ENCODE results near the gene CROCC2. TPM values are rescaled to one million over a fixed set of nuclear protein-coding genes. Genes with fewer than 3 reads are reported as not detected.

CROCC2 gene
- total RNA-seq, 1 experiment from 2014 or later: not detected

GRCh38 chr2:240960971-240961876 is 55.1 kb downstream of the CROCC2 start:
- ChIA-PET RAD21 (ENCODE audit: low non-redundant PET in 1 of 2, low total read pairs in 2 of 2, uncharacterized antibody in 2 of 2, unreplicated experiment in 2 of 2) (no interaction called here), POLR2A (no interaction called here), CTCF (no interaction called here)
- no peaks in the 10 kb centered on the region for H4K20me1 ChIP-seq (ENCODE audit: insufficient read depth)
- no peak overlapping the region for H3K9ac ChIP-seq (ENCODE audit: low read length)
- no peaks in the 10 kb centered on the region for H3K9me2 ChIP-seq (ENCODE audit: insufficient read depth)
- H3K4me1 ChIP-seq (ENCODE audit: control insufficient read depth in 1 of 2, insufficient read depth in 2 of 2, low read length in 2 of 2): no peaks in the 10 kb centered on the region
- H2AFZ ChIP-seq (ENCODE audit: low read depth, low read length, poor library complexity, severe bottlenecking): no peak overlapping the region
- H3K27me3 ChIP-seq (ENCODE audit: insufficient read depth, low read length): no peaks in the 10 kb centered on the region
- H3K4me3 ChIP-seq (replicated peaks in 1 of 2; ENCODE audit: low read depth in 1 of 2, low read length in 2 of 2): no peak overlapping the region
- DNase-seq (ENCODE audit: low read depth, low spot score) (no peak), ATAC-seq (no peak)
- H3K36me3 ChIP-seq (ENCODE audit: control insufficient read depth in 1 of 2, insufficient read depth in 2 of 2, low read length in 2 of 2): no peaks in the 10 kb centered on the region
- no peak for TF ChIP-seq ATF3 (IDR thresholded peaks at IDR 0.05)
- TF ChIP-seq EZH2phosphoT487 (IDR thresholded peaks at IDR 0.05; ENCODE audit: borderline replicate concordance): no peak
- TF ChIP-seq ZFX (IDR thresholded peaks at IDR 0.05): no peak
- TF ChIP-seq SIN3A (IDR thresholded peaks at IDR 0.05; ENCODE audit: low read depth): no peak
- TF ChIP-seq CTCF (IDR thresholded peaks at IDR 0.05 in 2 of 3, conservative IDR thresholded peaks at IDR 0.05 in 1 of 3; ENCODE audit: borderline replicate concordance in 1 of 3, insufficient read depth in 1 of 3, low read depth in 2 of 3, low read length in 2 of 3): no peak
- TF ChIP-seq CEBPB (IDR thresholded peaks at IDR 0.05; ENCODE audit: low read depth): no peak
- TF ChIP-seq REST (IDR thresholded peaks at IDR 0.05; ENCODE audit: low read depth): no peak
- no peak for TF ChIP-seq CBX3 (IDR thresholded peaks at IDR 0.05; ENCODE audit: low read depth)
- TF ChIP-seq EGR1 (IDR thresholded peaks at IDR 0.05; ENCODE audit: low read depth): no peak
- no peak for TF ChIP-seq YY1 (IDR thresholded peaks at IDR 0.05; ENCODE audit: extremely low read depth, insufficient replicate concordance, low read depth, low read length)
- TF ChIP-seq ELF1 (IDR thresholded peaks at IDR 0.05; ENCODE audit: borderline replicate concordance, low read depth): no peak
- no peak for TF ChIP-seq TCF7L2 (IDR thresholded peaks at IDR 0.05; ENCODE audit: borderline replicate concordance, extremely low read depth, insufficient read depth, insufficient read length)
- no peaks in the 10 kb centered on the region for H3K79me2 ChIP-seq (ENCODE audit: insufficient read depth, low read length)
- intact Hi-C loops (cut with micrococcal nuclease): no loop called here
- H3K4me2 ChIP-seq (ENCODE audit: low read length): no peak overlapping the region
- no TSS peak for BruUV-seq (replicated peaks)
- H3K9me3 ChIP-seq (ENCODE audit: control insufficient read depth in 1 of 2, insufficient read depth in 1 of 2, low read depth in 1 of 2, low read length in 2 of 2): no peaks in the 10 kb centered on the region
- no peak overlapping the region for H3K27ac ChIP-seq (ENCODE audit: low read depth, low read length)
